NK-92 (cell line): ENCODE data around the gene CCR5.

Experiments used
- DNase-seq: peaks from one replicate; lab custom pipeline; 2025; ENCODE audit not compliant: unreplicated experiment; lab: John Stamatoyannopoulos, UW

CCR5 gene

GRCh38 chr3:46406788-46407611 is 36.3 kb downstream of the CCR5 start, which contains the start of the genes CCR5AS and CCRL2:
Gene CCR5AS (minus strand): TSS chr3:46407066.
Gene CCRL2 (plus strand): TSS chr3:46407259. CDS start chr3:46408080, 821 bp downstream.
- DNase-seq: no peak

- DNase-seq: no peak
Observed at GRCh38 chr3:46407970-46408369, 37.2 kb downstream of the CCR5 start.

GRCh38 chr3:46408853-46409252 is 38.1 kb downstream of the CCR5 start:
- DNase-seq: no peak

GRCh38 chr3:46409739-46410489 is 39.2 kb downstream of the CCR5 start:
- DNase-seq: no peak

- DNase-seq: no peak
Observed at GRCh38 chr3:46410669-46411068, 39.9 kb downstream of the CCR5 start.

GRCh38 chr3:46411271-46411670 is 40.5 kb downstream of the CCR5 start:
- no peak for DNase-seq

GRCh38 chr3:46412786-46413298 is 42.1 kb downstream of the CCR5 start:
- DNase-seq: no peak

GRCh38 chr3:46413951-46414350 is 43.2 kb downstream of the CCR5 start:
- DNase-seq: no peak

GRCh38 chr3:46414739-46415138 is 44.0 kb downstream of the CCR5 start:
- DNase-seq: no peak

- DNase-seq: no peak
Observed at GRCh38 chr3:46416125-46416810, 45.5 kb downstream of the CCR5 start.

GRCh38 chr3:46416811-46417510 is 46.2 kb downstream of the CCR5 start:
- DNase-seq: no peak

GRCh38 chr3:46417841-46418611 is 47.3 kb downstream of the CCR5 start:
- no peak for DNase-seq

GRCh38 chr3:46419816-46420215 is 49.1 kb downstream of the CCR5 start:
- DNase-seq: no peak

GRCh38 chr3:46420931-46421330 is 50.2 kb downstream of the CCR5 start:
- no peak for DNase-seq

GRCh38 chr3:46422617-46423016 is 51.9 kb downstream of the CCR5 start:
- DNase-seq: no peak

GRCh38 chr3:46423588-46423987 is 52.8 kb downstream of the CCR5 start:
- DNase-seq: no peak
